ENCODE data around the gene FAM204A.

Gene FAM204A

DNA sequence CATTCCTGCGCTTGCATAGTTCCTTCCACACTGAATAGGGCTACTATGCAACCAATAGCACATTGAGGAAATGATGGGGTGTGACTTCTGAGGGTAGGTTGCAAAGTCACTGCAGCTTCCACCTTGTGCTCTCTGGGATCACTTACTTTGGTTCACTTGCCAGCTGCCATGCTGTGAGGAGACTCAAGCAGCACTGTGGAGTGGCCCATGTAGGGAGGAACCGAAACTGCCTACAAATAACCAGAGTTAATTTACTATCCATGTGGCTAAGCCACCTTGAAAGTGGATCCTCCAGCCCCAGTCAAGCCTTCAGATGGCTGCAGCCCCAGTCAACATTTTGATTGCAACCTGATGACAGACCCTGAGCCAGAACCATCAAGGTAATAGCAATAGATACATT lies 64.3 kb downstream of the FAM204A start:
- no peak for DNase-seq

DNA sequence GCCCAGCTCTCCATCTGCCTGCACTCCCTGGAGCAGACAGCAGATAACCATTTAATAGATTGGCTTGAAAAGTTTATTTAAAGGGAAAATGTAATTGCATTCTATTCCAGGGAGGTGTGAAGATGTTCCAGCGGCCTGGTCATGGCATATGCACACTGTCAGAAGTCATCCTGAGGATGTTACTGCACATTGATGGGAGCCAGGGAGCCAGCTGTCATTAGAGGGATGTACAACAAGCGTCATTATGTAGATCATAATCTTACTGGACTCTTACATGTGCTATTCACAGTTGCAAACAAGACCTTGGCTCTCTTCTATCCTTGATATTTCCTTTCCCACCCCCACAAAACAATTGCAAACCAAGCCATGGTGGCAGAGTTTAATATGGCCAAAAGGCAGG lies 65.4 kb downstream of the FAM204A start:
- no peak for DNase-seq

DNA sequence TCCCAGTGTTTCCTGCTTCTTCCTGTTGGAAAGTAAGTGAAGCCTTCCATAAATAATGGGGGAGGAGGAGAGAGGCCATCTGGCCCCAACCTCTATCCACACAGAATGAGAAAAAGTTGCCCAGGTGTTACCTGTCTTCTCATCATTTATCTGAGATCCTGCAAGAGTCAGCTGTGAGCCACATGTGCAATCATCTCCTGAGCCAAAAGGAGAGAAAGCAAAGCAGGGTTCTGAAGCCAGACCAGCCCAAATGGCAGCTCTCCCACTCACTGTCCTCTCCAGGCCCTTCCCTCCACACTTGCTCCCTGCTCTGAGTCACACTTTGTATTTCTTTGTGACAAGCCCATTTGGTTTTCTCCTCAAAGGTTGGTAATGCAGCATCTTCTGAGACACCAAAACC lies 65.9 kb downstream of the FAM204A start:
- DNase-seq, result no peak

- DNase-seq, result no peak
Measured at GRCh38 chr10:118273662-118274061, 68.5 kb downstream of the FAM204A start.

GRCh38 chr10:118272767-118273166 lies 69.4 kb downstream of the FAM204A start:
- DNase-seq, result no peak

- no peak for DNase-seq
Measured at GRCh38 chr10:118272149-118272721, 69.9 kb downstream of the FAM204A start.

GRCh38 chr10:118271671-118272070 lies 70.5 kb downstream of the FAM204A start:
- no peak for DNase-seq

DNA sequence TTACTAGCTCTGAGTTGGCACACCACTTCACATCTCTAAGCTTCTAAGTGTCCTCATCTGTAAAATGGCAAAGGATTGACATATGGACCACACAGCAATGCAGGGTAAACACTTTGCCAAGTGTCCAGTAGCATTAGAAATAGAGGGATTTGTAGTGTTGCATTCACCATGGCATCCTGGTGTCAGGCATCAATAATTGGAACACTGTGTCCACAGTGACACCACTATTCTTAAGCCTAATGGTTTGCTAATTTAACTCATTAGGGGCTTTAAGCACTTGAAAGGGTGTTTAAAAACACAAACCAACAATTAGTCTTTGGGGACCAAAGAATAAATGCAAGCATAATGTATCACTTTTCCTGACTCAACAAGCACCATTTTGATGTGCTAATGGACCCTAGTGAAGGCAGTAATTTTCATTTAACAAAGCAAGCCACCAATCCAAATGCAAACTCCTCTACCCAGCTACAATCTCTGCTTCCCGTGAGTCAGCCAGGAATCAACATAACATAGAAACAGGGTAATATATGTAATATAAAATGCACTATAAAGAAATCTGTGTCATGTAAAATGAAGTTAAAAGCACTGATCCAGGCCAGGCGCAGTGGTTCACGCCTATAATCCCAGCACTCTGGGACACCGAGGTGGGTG lies 75.9 kb downstream of the FAM204A start:
- no peak for DNase-seq

DNA sequence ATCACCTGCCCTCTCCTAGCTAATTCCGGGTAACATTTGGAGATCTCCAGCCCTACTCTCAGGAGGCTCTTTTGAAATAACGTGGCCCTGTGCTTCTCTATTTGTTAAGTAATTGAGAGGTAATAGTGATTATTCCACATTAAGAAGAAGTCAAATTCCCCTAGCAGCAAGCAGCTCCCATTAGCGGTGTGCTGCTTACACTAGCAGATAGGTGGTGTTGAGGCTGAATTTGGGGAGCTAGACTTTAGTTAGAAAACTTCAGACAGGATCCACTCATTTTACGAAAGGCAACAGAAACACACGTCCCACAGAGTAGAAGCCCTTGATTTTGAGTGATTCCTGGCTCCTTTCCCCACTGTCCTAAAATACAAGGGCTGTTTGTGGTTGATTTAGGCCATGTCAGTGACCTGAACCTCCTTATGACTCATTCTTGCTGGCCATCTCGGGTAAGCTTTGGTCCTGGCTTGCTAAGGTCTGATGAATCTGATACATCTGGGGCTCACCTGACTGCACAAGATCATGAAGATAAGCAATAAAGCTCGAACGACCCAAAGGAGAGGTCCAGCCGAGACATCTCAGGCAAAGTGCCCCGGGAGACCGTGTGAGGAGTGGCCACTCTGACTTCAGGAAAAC lies 77.2 kb downstream of the FAM204A start:
- no peak for DNase-seq

GRCh38 chr10:118264252-118264651 lies 77.9 kb downstream of the FAM204A start:
- no peak for DNase-seq

DNA sequence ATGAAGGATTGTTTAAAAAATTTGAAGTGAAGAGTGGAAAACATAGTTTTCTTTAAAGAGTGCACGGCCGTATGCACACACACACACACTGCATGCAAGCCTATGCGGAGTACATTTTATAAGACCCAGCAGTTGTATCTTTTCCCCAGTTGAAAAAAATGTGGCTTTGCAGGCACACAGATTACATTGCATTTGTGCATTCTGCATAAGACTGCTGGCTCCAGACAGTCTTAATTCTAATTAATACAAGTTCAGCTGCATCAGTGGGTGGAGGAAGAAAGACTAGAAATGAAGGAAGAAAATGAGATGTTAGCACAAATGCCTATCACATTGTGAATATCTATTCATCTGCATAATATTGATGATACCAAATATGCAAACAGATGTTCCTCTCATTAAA lies 79.6 kb downstream of the FAM204A start:
- DNase-seq, result no peak

- no peak for DNase-seq
Measured at GRCh38 chr10:118259288-118259906, 82.7 kb downstream of the FAM204A start.

DNA sequence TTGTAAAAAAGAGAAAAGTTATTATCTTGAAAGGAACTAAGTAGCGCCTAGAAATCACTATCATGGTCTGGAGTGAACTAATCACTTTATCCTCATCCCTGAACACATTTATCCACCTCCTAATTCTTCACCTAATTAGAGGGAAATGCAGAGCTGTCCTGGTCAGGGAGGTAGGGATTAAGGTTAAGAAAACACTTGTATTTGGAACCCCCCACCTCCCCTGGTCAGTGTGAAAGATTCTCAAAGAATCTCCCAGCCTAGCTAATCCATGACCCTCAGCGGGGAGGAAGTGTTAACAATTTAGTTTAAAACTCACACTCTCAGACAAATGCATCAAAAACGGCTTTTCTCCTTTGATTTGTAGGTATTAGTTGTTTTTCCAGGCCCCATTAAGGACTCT lies 83.8 kb downstream of the FAM204A start:
- DNase-seq, result no peak

DNA sequence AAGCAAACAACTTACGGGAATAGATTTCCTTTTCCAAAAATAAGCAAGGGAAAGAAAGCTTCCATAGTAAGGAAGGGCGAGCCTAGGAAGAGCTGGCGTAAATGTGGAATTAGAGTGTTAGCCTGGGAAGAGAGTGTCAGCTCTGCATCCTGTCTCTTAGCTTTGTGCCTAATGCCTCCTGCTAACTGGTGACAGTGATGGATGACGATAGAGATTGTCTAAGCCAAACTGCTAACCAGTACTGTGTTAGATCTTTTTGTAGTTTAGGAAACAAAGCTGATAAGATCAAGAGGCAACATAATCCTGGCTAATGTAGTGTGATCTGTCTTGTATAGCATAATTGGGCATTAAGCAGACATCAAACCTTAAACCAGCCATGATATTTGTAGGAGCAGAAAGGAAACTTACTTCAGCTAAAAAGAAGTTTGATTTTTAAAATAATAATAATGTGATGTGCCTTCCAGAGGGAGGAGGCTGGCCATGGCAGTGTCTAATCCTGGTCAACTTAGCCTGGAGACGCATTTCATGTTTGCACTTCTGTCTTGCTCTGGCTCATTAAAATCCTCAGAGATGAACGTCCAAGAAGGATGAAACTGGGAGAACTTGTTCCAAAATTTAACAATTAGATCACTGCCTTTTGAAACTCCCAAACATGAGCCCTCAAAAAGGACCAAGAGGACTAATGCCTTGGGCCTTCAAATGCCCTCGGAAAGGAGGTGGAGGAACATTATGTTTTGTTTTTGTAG lies 85.1 kb downstream of the FAM204A start:
- no peak for DNase-seq

DNA sequence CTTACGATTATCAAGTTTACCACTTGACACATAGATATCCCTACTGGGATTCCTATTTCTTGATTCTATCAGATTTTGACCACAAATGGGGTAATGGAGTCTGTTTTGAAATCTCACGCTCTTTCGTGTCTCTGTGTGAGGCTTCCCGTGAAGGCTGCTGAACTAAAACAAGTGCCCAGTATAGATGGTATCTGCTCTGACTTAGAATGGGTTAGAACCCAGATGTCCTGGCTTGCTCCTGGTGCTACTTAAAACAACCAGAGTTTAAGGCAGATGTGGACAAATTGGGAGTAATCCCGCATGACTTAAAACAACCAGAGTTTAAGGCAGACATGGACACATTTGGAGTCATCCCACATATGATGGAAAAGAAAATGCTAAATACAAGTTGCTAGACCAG lies 85.9 kb downstream of the FAM204A start:
- DNase-seq, result no peak

- no peak for DNase-seq
Measured at GRCh38 chr10:118255355-118255754, 86.8 kb downstream of the FAM204A start.

DNA sequence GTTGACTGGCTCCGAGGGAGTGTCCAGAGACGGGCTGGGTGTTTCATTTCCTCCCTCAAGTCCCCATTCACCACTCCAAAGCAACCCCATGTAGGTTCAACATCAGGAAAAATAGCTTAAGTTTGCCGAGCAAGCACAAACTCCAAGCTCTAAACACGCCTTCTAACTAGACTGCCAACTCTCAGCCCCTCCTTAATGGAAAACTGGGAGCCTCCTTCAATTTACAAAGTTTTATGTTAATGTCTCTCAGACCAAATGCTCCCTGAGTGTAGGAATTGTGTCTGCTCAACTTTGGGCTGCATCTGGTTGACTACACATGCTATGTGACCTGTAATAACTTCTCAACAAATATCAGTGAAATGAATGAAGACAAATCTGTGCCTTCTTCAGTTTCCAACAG lies 87.5 kb downstream of the FAM204A start:
- no peak for DNase-seq

GRCh38 chr10:118253397-118253796 lies 88.7 kb downstream of the FAM204A start:
- DNase-seq, result no peak

DNA sequence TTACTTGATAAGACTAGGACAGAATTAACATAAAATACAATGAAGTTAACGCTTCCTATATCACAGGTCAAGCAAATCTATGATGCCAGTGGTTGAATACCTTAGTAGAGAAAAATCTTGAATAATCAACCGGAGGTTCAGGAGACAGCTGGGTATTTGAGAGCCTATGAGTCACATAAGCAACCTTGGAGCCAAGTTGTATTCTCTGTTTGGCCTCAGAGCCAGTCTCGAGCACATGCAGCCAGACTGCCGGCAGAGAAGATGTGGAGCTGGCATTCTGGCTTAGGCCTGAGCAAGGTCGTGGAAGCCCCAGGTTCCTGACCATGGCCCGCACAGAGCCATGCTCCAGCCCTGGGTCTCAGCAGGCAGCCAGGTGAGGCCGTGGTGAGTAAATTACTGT lies 90.3 kb downstream of the FAM204A start:
- no peak for DNase-seq

DNA sequence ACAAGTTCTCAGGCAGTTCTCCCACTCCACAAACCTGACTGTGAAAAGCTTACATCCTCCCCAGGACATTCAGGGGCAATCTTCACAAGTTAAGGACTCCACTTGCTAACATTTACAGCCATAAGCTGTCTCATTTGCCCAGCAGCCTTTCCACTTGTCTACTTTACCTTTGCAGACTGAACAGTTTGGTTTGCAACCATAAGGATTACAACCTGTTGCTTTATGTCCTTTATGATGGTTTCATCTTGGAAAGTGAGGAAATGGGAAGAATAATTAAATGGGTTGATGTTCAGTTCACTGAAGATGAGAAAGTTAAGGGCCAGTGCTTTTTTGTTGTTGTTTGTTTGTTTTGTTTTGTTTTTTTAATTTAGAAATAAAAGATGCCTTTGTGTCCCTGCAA lies 92.4 kb downstream of the FAM204A start:
- DNase-seq, result no peak
